ENCODE results near the gene ART5. TPM values are rescaled to one million over a fixed set of nuclear protein-coding genes. Genes with fewer than 3 reads are reported as not detected.
"Not testable (repeated sequence)": the region's sequence is repeated elsewhere in the genome, so short reads cannot be mapped to it uniquely, and the experiment has no call there.

ART5 gene
- total and polyA plus RNA-seq, 8 donors = 0.24 to 2.2 (median 1.3) TPM

DNA sequence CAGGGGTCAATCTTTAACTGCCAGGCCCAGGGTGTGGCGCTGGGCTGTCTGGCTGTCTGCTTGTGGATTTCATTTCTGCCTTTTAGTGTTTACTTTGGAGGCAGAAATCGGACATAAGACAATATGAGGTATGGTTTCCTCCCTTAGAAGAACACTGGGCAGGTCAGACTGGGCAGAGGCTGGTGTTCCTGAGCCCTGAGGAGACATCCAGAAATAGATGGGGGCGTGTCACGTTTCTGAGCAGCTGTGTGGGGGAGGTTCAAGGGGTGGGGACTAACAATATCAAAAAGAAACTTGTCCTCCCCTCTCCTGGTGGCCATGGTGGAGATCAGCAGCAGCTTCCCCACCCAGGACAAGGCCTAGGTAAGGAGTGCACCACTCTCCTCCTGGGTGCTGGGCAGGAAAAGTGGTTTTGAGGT is 3.0 kb upstream of the ART5 start, which contains the start of gene ART1:
Gene ART1 (plus strand): TSS at position 312 of the 419 bp plus-strand sequence. CDS start 14,086 bp downstream, outside the sequence.
- peaks cover 0 to 45% of the 10 kb centered on the region in 2 donors for H3K27me3 ChIP-seq
- intact Hi-C loops (cut with DNase I) = no loop called here
- ATAC-seq (no peak), DNase-seq (peak in 1 of 4 donors; percentile 7)
- H3K9me3 ChIP-seq = no peaks in the 10 kb centered on the region
- H3K4me3 ChIP-seq = no peak within 1 kb of the TSS
- TF ChIP-seq, protein P1, sequence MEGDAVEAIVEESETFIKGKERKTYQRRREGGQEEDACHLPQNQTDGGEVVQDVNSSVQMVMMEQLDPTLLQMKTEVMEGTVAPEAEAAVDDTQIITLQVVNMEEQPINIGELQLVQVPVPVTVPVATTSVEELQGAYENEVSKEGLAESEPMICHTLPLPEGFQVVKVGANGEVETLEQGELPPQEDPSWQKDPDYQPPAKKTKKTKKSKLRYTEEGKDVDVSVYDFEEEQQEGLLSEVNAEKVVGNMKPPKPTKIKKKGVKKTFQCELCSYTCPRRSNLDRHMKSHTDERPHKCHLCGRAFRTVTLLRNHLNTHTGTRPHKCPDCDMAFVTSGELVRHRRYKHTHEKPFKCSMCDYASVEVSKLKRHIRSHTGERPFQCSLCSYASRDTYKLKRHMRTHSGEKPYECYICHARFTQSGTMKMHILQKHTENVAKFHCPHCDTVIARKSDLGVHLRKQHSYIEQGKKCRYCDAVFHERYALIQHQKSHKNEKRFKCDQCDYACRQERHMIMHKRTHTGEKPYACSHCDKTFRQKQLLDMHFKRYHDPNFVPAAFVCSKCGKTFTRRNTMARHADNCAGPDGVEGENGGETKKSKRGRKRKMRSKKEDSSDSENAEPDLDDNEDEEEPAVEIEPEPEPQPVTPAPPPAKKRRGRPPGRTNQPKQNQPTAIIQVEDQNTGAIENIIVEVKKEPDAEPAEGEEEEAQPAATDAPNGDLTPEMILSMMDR (IDR thresholded peaks at IDR 0.05) = no peak
- H3K4me1 ChIP-seq = peaks cover 14 to 17% of the 10 kb centered on the region in 2 donors
- H3K36me3 ChIP-seq = no peaks in the 10 kb centered on the region
- no peak within 1 kb of the TSS for H3K27ac ChIP-seq

DNA sequence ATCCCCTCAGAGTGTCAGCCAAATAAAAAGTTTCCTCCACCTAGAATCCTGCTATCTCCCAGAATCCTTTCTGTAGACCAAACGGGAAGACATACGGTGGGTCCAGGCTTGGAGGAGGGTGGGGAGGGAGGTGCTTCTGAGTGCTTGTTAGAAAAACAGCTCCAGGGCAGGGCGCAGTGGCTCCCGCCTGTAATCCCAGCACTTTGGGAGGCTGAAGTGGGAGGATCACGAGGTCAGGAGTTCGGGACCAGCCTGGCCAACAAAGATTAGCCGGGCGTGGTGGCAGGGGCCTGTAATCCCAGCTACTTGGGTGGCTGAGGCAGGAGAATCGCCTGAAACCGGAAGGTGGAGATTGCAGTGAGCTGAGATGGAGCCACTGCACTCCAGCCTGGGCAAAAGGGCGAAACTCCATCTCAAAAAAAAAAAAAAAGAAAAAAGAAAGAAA is 1.3 kb upstream of the ART5 start:
- H3K9me3 ChIP-seq; H3K36me3 ChIP-seq; intact Hi-C loops (cut with DNase I); H3K27ac ChIP-seq; H3K4me3 ChIP-seq: not testable (repeated sequence)
- DNase-seq = peak in 1 of 4 donors; percentile 9
- Histone ChIP-seq H3K27me3 (peaks cover 0 to 45% of the 10 kb centered on the region in 2 donors), H3K4me1 (peaks cover 14 to 17% of the 10 kb centered on the region in 2 donors)
- ATAC-seq = peak; percentile 7

DNA sequence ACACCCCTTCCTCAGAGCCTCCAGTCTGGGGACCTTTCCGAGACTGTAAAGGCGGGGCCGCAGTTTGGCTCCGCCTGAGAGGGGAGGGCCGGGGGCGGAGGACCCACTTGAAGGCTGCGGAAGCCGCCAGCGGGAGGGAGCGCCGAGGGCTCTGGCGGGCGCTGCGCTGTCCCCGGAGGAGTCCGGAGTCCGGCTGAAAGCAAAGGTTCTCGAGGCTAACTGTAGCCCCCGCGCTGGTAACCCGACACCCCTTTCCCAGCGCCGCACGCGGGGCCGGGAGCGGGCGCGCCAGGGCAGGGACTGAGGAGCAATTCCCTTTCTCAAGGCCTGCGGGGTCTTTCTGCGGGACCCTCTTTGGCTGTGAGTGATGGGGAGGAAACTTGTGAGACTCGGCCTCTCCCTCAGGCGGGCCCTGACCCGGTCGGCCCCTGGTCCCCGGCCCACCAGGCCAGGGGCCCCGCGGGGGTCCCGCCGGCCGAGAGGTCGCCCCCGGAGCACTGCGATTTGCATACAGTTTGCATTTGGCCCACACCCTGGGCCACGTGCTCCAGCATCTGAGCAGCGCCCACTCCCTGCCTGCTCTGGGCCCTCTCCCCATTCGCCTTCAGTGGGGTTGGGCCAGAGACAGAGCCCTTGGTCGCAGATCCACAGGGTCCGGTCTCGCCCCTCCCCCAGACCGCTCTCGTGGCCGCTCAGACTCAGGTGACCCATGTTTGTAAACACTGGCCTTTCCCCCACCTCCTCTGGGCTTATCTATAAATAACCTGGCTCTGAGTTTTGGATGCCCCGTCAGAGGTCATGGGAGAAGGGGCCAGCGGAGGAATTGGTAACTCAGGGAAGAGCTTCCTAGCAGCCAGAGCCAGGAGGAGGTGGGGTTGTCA is 519 bp upstream of the ART5 start:
- Histone ChIP-seq H3K4me1 (peaks cover 14 to 17% of the 10 kb centered on the region in 2 donors), H3K4me3 (peak overlapping the region; percentile 43 to 47), H3K9me3 (no peaks in the 10 kb centered on the region), H3K27ac (no peak overlapping the region), H3K27me3 (peaks cover 0 to 43% of the 10 kb centered on the region in 2 donors), H3K36me3 (no peaks in the 10 kb centered on the region)
- intact Hi-C loops (cut with DNase I) = no loop called here
- ATAC-seq (peak; percentile 95), DNase-seq (peak; percentile 76 to 91 (median 86))
- TF ChIP-seq, protein P1 (IDR thresholded peaks at IDR 0.05) = no peak

GRCh38 chr11:3641191-3641590 is 601 bp downstream of the ART5 start:
- Histone ChIP-seq H3K27me3 (peaks cover 0 to 40% of the 10 kb centered on the region in 2 donors), H3K4me1 (peaks cover 14 to 17% of the 10 kb centered on the region in 2 donors), H3K27ac (no peak overlapping the region), H3K9me3 (no peaks in the 10 kb centered on the region), H3K4me3 (no peak overlapping the region), H3K36me3 (no peaks in the 10 kb centered on the region)
- TF ChIP-seq, protein P1 (IDR thresholded peaks at IDR 0.05) = no peak
- intact Hi-C loops (cut with DNase I) = no loop called here
- no peak for DNase-seq
- ATAC-seq = no peak

GRCh38 chr11:3639841-3640240 is 2.0 kb downstream of the ART5 start:
- Histone ChIP-seq H3K27me3 (peaks cover 0 to 36% of the 10 kb centered on the region in 2 donors), H3K9me3 (no peaks in the 10 kb centered on the region), H3K27ac (no peak overlapping the region), H3K4me1 (peaks cover 14 to 17% of the 10 kb centered on the region in 2 donors), H3K4me3 (no peak overlapping the region), H3K36me3 (no peaks in the 10 kb centered on the region)
- TF ChIP-seq, protein P1 (IDR thresholded peaks at IDR 0.05) = no peak
- peak in 1 of 4 donors; percentile 70 for DNase-seq
- intact Hi-C loops (cut with DNase I) = no loop called here
- no peak for ATAC-seq
